Coronary artery (tissue), 2 donors: ENCODE data around the gene TTC9C.

Experiments used
- DNase-seq: peaks from one replicate; pipeline ENCODE4 v3.0.0-alpha.2; 2017; ENCODE audit warnings: low spot score
- H3K27ac ChIP-seq, 2 donors: fragments of 200-600 bp; sonication (generic); one replicate each; pipeline ENCODE4 v1.5.1; 2016 to 2019
- H3K4me3 ChIP-seq: fragments of 200-600 bp; sonication (generic); 2 replicates; pipeline ENCODE4 v1.5.1; 2016; ENCODE audit warnings: mild to moderate bottlenecking, moderate library complexity
- CTCF ChIP-seq: fragments of 200-600 bp; sonication (generic); IDR thresholded peaks from one replicate; pipeline ENCODE4 v1.5.1; 2019; ENCODE audit warnings: antibody characterized with exemption

The TTC9C gene

GRCh38 chr11:62786318-62787004 lies 58.2 kb downstream of the TTC9C start:
- peak overlapping the region; percentile 98 for H3K4me3 ChIP-seq
- TF ChIP-seq CTCF: peak; percentile 93
- DNase-seq: peak; percentile 92
- peak overlapping the region; percentile 91 to 99 for H3K27ac ChIP-seq

GRCh38 chr11:62787005-62787759 lies 58.9 kb downstream of the TTC9C start, which contains the start of gene TMEM179B:
Gene TMEM179B (plus strand): TSS chr11:62787402. CDS start chr11:62787432, 30 bp downstream.
- TF ChIP-seq CTCF: no peak
- peak; percentile 98 for DNase-seq
- Histone ChIP-seq H3K27ac (peak within 1 kb of the TSS; percentile 91 to 99), H3K4me3 (peak within 1 kb of the TSS; percentile 98)
